BE2C (cell line): ENCODE data around the gene SLC35F3.

ENCODE experiments used
- DNase-seq: peaks from one replicate; pipeline ENCODE4 v3.0.0-alpha.2; 2020
- H3K27me3 ChIP-seq: fragments of 250-450 bp; sonication (Bioruptor Pico); 2 replicates; pipeline ENCODE4 v1.5.1; 2020; ENCODE audit warnings: mild to moderate bottlenecking
- H3K36me3 ChIP-seq: fragments of 250-450 bp; sonication (Bioruptor Pico); 2 replicates; pipeline ENCODE4 v1.5.1; 2020; ENCODE audit warnings: mild to moderate bottlenecking
- H3K4me1 ChIP-seq: fragments of 250-450 bp; sonication (Bioruptor Pico); 2 replicates; pipeline ENCODE4 v1.5.1; 2020
- H3K4me3 ChIP-seq: 2 replicates; pipeline ENCODE4 v1.5.1; 2011; ENCODE audit warnings: low read depth, low read length
- H3K9me3 ChIP-seq: fragments of 250-450 bp; sonication (Bioruptor Pico); 2 replicates; pipeline ENCODE4 v1.5.1; 2020
- TF ChIP-seq, protein P1 (sequence below): IDR thresholded peaks from 2 replicates; pipeline ENCODE4 v1.5.1; 2012; ENCODE audit warnings: mild to moderate bottlenecking, low read depth, low read length

The SLC35F3 gene

DNA sequence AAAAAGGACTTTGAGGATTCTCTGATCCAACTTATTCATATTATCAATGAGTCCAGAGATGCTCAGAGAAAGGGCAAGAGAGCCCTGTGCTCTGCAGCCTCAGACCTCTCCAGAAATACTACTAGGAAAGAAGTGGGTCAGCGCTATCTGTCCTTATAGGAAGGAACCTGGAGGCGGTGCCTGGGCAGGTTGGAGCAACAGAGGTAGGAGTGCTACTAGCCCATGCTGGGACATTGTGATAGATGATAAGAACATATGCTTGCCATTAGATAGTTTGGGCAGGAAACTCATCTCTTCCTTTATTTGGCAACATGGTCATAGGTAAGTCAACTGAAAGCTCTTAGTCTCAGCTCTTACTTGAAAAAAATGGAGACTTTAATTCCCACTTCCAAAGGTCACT, 335.0 kb downstream of the SLC35F3 start:
- H3K4me1 ChIP-seq = no peaks in the 10 kb centered on the region
- TF ChIP-seq, protein P1, sequence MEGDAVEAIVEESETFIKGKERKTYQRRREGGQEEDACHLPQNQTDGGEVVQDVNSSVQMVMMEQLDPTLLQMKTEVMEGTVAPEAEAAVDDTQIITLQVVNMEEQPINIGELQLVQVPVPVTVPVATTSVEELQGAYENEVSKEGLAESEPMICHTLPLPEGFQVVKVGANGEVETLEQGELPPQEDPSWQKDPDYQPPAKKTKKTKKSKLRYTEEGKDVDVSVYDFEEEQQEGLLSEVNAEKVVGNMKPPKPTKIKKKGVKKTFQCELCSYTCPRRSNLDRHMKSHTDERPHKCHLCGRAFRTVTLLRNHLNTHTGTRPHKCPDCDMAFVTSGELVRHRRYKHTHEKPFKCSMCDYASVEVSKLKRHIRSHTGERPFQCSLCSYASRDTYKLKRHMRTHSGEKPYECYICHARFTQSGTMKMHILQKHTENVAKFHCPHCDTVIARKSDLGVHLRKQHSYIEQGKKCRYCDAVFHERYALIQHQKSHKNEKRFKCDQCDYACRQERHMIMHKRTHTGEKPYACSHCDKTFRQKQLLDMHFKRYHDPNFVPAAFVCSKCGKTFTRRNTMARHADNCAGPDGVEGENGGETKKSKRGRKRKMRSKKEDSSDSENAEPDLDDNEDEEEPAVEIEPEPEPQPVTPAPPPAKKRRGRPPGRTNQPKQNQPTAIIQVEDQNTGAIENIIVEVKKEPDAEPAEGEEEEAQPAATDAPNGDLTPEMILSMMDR = no peak
- no peak for DNase-seq
- peaks cover 29% of the 10 kb centered on the region for H3K27me3 ChIP-seq
- H3K9me3 ChIP-seq = no peaks in the 10 kb centered on the region
- H3K4me3 ChIP-seq = no peak overlapping the region
- H3K36me3 ChIP-seq = no peaks in the 10 kb centered on the region

DNA sequence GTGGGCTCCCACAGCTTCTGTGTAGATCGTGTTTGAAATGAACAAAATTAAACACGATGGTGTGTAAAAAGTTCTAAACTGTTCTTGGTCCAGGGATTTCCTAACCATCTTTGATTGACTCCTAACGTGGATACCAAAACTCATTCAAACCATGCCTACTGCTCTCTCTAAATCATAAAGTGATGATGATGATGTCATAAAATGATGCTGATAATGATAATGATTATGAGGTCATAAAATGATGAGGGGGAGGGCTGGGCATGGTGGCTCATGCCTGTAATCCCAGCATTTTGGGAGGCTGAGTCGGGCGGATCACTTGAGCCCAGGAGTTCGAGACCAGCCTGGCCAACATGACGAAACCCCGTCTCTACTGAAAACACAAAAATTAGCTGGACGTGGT, 335.5 kb downstream of the SLC35F3 start:
- Histone ChIP-seq H3K36me3 (no peaks in the 10 kb centered on the region), H3K27me3 (peaks cover 29% of the 10 kb centered on the region), H3K4me1 (no peaks in the 10 kb centered on the region), H3K4me3 (no peak overlapping the region), H3K9me3 (no peaks in the 10 kb centered on the region)
- DNase-seq = no peak
- TF ChIP-seq, protein P1 = no peak

DNA sequence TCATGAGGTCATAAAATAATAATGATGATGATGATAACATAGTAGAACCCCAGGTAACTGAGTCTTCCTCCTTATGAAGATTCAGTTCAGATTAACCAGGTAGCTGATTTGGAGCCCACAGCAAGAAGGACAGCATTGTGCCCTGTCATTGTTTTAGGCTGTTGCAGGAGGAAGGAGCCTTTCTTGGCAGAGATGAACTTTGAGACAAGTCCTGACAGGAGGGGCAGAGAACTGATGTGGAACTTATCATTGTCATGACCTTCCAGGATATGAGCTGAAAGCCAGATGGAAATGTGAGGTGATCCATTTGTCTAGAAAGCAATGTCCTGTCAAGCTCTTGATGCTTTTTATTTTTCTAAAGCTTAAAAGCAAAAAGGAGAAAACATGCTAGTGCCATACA, 336.2 kb downstream of the SLC35F3 start:
- Histone ChIP-seq H3K27me3 (peaks cover 25% of the 10 kb centered on the region), H3K4me3 (no peak overlapping the region), H3K9me3 (no peaks in the 10 kb centered on the region), H3K36me3 (no peaks in the 10 kb centered on the region), H3K4me1 (no peaks in the 10 kb centered on the region)
- TF ChIP-seq, protein P1 = no peak
- no peak for DNase-seq

DNA sequence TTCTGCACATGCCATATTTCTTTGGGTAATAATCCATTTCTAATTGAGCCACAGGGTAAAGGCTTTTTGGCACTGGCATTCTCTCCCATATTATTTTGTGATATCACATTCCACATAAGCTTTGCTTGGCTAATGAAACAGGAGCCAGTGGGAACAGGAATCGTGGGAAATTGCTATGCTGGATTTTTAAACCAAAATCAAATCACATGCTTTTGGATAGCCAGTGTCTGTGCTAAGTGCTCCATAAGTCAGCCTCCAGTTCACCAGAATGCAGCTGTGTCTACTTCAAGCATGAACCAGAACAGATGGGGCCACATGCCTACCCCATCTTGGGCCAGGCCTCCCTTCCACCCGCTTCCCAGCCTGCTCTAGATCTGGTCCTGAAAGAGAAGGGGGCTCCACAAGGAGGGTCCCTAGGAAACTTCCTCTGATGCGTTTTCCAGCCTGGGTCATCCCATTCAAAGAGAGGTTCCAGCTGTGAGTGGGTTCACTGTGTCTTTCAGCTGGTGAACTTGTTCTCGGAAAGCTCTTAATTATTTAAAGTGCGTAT, 337.5 kb downstream of the SLC35F3 start:
- DNase-seq = no peak
- no peaks in the 10 kb centered on the region for H3K9me3 ChIP-seq
- TF ChIP-seq, protein P1 = no peak
- H3K4me1 ChIP-seq = no peaks in the 10 kb centered on the region
- H3K4me3 ChIP-seq = no peak overlapping the region
- peaks cover 17% of the 10 kb centered on the region for H3K27me3 ChIP-seq
- no peaks in the 10 kb centered on the region for H3K36me3 ChIP-seq

DNA sequence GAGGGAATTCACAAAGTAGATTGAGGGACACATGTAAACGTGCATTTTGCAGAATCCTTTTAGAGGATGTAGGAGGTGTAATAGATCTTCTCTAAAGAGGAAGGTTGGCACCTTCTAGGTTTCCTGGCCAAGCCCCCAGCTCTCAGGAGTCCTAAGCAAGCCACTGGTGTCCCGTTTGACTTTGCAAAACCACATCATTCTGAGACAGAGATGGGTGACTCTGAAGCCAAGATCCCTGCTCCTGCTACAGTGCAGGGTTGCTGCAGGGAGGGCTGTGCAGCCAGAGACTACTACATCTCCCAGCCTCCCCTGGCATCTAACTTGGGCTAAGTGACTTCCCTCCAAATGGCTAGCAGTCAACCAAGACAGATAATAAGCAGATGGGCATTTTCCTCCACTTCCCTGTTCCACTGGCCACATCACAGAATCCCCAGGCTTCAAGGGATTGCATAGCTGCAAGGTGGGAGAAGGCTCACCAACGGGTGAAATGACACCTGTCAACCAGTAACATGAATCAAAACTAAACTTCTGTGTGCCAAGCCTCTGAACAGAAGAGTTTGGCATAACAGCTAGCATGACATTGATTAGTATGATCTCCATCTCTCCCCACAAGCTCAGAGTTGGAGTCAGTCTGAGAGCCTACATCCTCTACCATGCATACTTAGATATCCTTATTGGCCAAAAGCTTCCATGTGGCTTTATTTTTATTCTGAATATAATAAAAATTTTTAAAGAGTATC, 339.2 kb downstream of the SLC35F3 start:
- Histone ChIP-seq H3K4me3 (no peak overlapping the region), H3K36me3 (no peaks in the 10 kb centered on the region), H3K9me3 (no peaks in the 10 kb centered on the region), H3K4me1 (no peaks in the 10 kb centered on the region), H3K27me3 (peaks cover 15% of the 10 kb centered on the region)
- TF ChIP-seq, protein P1 = no peak
- DNase-seq = no peak

DNA sequence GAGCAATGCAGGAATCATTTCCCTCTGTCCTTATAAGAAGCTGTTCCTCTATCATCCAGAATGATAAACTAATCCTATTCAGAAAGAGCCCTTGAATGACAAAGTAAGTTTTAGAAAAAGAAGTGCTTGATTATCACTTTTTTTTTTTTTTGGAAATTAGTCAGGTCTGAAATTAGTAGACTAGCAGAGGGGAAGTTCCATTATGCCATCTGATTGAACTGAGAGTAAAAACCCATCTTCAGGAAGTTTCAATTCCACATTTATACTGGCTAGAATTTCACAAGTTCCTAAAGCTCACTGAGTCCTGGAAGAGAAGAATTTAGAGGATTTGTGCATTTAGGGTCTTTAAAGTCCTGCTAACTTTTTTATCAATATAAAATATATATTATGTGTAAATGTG, 340.0 kb downstream of the SLC35F3 start:
- Histone ChIP-seq H3K4me3 (no peak overlapping the region), H3K36me3 (no peaks in the 10 kb centered on the region), H3K9me3 (no peaks in the 10 kb centered on the region), H3K27me3 (peaks cover 8% of the 10 kb centered on the region), H3K4me1 (no peaks in the 10 kb centered on the region)
- no peak for DNase-seq
- TF ChIP-seq, protein P1 = no peak
